Measurements from ENCODE around the gene TTLL11. TPM values are rescaled to one million over a fixed set of nuclear protein-coding genes. Genes with fewer than 3 reads are reported as not detected.

TTLL11 gene
- total RNA-seq, 1 experiment from 2014 or later = 2.3 TPM

- ChIA-PET CTCF (no interaction called here), POLR2A (ENCODE audit: unreplicated experiment) (no interaction called here)
- H3K9me2 ChIP-seq (ENCODE audit: insufficient read depth) = no peaks in the 10 kb centered on the region
- DNase-seq = no peak
- no peaks in the 10 kb centered on the region; the same call in 1 of the 2 replicates for H4K20me1 ChIP-seq (ENCODE audit: insufficient read depth)
- intact Hi-C loops (cut with micrococcal nuclease; ENCODE audit: unreplicated experiment) = no loop called here
- no peaks in the 10 kb centered on the region for H3K4me1 ChIP-seq (replicated peaks; ENCODE audit: insufficient read depth)
- BruUV-seq (replicated peaks) = no TSS peak
- H3K79me2 ChIP-seq (ENCODE audit: low read depth) = no peaks in the 10 kb centered on the region
- H3K9me3 ChIP-seq (ENCODE audit: insufficient read depth, low read depth) = no peaks in the 10 kb centered on the region
- no peak overlapping the region for H3K4me3 ChIP-seq
- H3F3A ChIP-seq (ENCODE audit: insufficient read depth, low read depth) = no peaks in the 10 kb centered on the region
- TF ChIP-seq CTCF (conservative IDR thresholded peaks at IDR 0.05) (no peak), EZH2 (IDR thresholded peaks at IDR 0.05; ENCODE audit: low read depth) (no peak)
- H2AFZ ChIP-seq = no peak overlapping the region
- H3K27ac ChIP-seq = no peak overlapping the region
- no peak overlapping the region for H3K4me2 ChIP-seq
- H3K27me3 ChIP-seq (ENCODE audit: insufficient read depth, low read depth) = no peaks in the 10 kb centered on the region
- no peaks in the 10 kb centered on the region for H3K36me3 ChIP-seq (ENCODE audit: low read depth)
Observed at GRCh38 chr9:122050167-122050566, 42.9 kb downstream of the TTLL11 start.

- intact Hi-C loops (cut with micrococcal nuclease; ENCODE audit: unreplicated experiment) = no loop called here
- TF ChIP-seq CTCF (conservative IDR thresholded peaks at IDR 0.05) (no peak), EZH2 (IDR thresholded peaks at IDR 0.05; ENCODE audit: low read depth) (no peak)
- Histone ChIP-seq H3K4me1 (replicated peaks; ENCODE audit: insufficient read depth) (no peaks in the 10 kb centered on the region), H3K9me3 (ENCODE audit: insufficient read depth, low read depth) (no peaks in the 10 kb centered on the region), H3K4me2 (no peak overlapping the region), H3K9me2 (ENCODE audit: insufficient read depth) (no peaks in the 10 kb centered on the region; the same call in 1 of the 2 replicates), H3K4me3 (no peak overlapping the region), H3F3A (ENCODE audit: insufficient read depth, low read depth) (no peaks in the 10 kb centered on the region), H4K20me1 (ENCODE audit: insufficient read depth) (0 out of 2 replicates have a peak, but pooled peaks cover 4% of the 10 kb centered on the region), H3K27ac (no peak overlapping the region), H3K36me3 (ENCODE audit: low read depth) (no peaks in the 10 kb centered on the region), H3K79me2 (ENCODE audit: low read depth) (no peaks in the 10 kb centered on the region), H3K27me3 (ENCODE audit: insufficient read depth, low read depth) (no peaks in the 10 kb centered on the region), H2AFZ (no peak overlapping the region)
- ChIA-PET CTCF (interaction anchor here (0.7 kb wide), 2 partner anchors 57 to 402 kb away, joined by 6 to 12 read pairs; no protein-coding TSS in a partner anchor), POLR2A (ENCODE audit: unreplicated experiment) (no interaction called here)
- no TSS peak for BruUV-seq (replicated peaks)
- DNase-seq = no peak
Observed at GRCh38 chr9:122042056-122042455, 51.1 kb downstream of the TTLL11 start.

- intact Hi-C loops (cut with micrococcal nuclease; ENCODE audit: unreplicated experiment) = no loop called here
Observed at GRCh38 chr9:122040561-122041242, 52.4 kb downstream of the TTLL11 start.

More at GRCh38 chr9:122040561-122041242, 52.4 kb downstream of the TTLL11 start:
- Histone ChIP-seq H3K9me3 (ENCODE audit: insufficient read depth, low read depth) (no peaks in the 10 kb centered on the region), H3K79me2 (ENCODE audit: low read depth) (no peaks in the 10 kb centered on the region), H3F3A (ENCODE audit: insufficient read depth, low read depth) (no peaks in the 10 kb centered on the region), H2AFZ (no peak overlapping the region), H3K36me3 (ENCODE audit: low read depth) (no peaks in the 10 kb centered on the region), H3K27ac (no peak overlapping the region), H3K4me2 (no peak overlapping the region), H3K9me2 (ENCODE audit: insufficient read depth) (no peaks in the 10 kb centered on the region; the same call in 1 of the 2 replicates), H3K4me1 (replicated peaks; ENCODE audit: insufficient read depth) (no peaks in the 10 kb centered on the region), H3K4me3 (no peak overlapping the region), H3K27me3 (ENCODE audit: insufficient read depth, low read depth) (no peaks in the 10 kb centered on the region), H4K20me1 (ENCODE audit: insufficient read depth) (0 out of 2 replicates have a peak, but pooled peaks cover 4% of the 10 kb centered on the region)
- no TSS peak for BruUV-seq (replicated peaks)
- ChIA-PET POLR2A (ENCODE audit: unreplicated experiment) (no interaction called here), CTCF (no interaction called here)
- DNase-seq = no peak
- no peak for TF ChIP-seq EZH2 (IDR thresholded peaks at IDR 0.05; ENCODE audit: low read depth)
- no peak for TF ChIP-seq CTCF (conservative IDR thresholded peaks at IDR 0.05)

All from PC-9 (cell line).